GM19025 (cell line): Measurements from ENCODE around the gene PTPN9.
"Not testable (repeated sequence)": the region's sequence is repeated elsewhere in the genome, so short reads cannot be mapped to it uniquely, and the experiment has no call there.

Experiments
- ATAC-seq: cut with Tn5 transposase; IDR thresholded peaks from one replicate; pipeline ENCODE4 v1.9.1; 2021; ENCODE audit warnings: mild to moderate bottlenecking, low read depth, moderate library complexity; ENCODE audit not compliant: unreplicated experiment

PTPN9 gene

GRCh38 chr15:75578948-75579920, at the start of gene PTPN9:
TSS of gene PTPN9 (minus strand) at chr15:75579315. CDS start at chr15:75578776, 539 bp downstream.
- ATAC-seq, result peak; percentile 65

- peak; percentile 62 for ATAC-seq
These were observed 46.6 kb upstream of the PTPN9 start, which contains the start of gene SNUPN for GRCh38 chr15:75625542-75626347. TSS of gene SNUPN (minus strand) at chr15:75625725. CDS start at chr15:75621051, 4,674 bp downstream.

GRCh38 chr15:75622505-75622904, 43.4 kb upstream of the PTPN9 start:
- ATAC-seq, result no peak

- ATAC-seq, result no peak
These were observed 41.8 kb upstream of the PTPN9 start for GRCh38 chr15:75620841-75621391.

- no peak for ATAC-seq
These were observed 41.1 kb upstream of the PTPN9 start for GRCh38 chr15:75620058-75620820.

- no peak for ATAC-seq
These were observed 37.7 kb upstream of the PTPN9 start for GRCh38 chr15:75616766-75617165.

- ATAC-seq, result no peak
These were observed 27.9 kb upstream of the PTPN9 start for GRCh38 chr15:75606711-75607699.

GRCh38 chr15:75606026-75606425, 26.9 kb upstream of the PTPN9 start:
- no peak for ATAC-seq

- ATAC-seq, result no peak
These were observed 20.3 kb upstream of the PTPN9 start for GRCh38 chr15:75599401-75599800.

- no peak for ATAC-seq
These were observed 19.2 kb upstream of the PTPN9 start for GRCh38 chr15:75598361-75598760.

- ATAC-seq, result no peak
These were observed 18.7 kb upstream of the PTPN9 start for GRCh38 chr15:75597667-75598341.

- no peak for ATAC-seq
These were observed 17.7 kb upstream of the PTPN9 start for GRCh38 chr15:75596703-75597345.

GRCh38 chr15:75594276-75594675, 15.2 kb upstream of the PTPN9 start:
- ATAC-seq, result no peak

- ATAC-seq, result no peak
These were observed 12.7 kb upstream of the PTPN9 start for GRCh38 chr15:75591655-75592364.

- ATAC-seq, result no peak
These were observed 11.1 kb upstream of the PTPN9 start for GRCh38 chr15:75590239-75590638.

GRCh38 chr15:75589071-75589470, 10.0 kb upstream of the PTPN9 start:
- no peak for ATAC-seq

GRCh38 chr15:75586422-75586821, 7.3 kb upstream of the PTPN9 start:
- not testable (repeated sequence) for ATAC-seq
